Cardiac ventricle fibroblast (primary cell): ENCODE data around the gene OTUD3. TPM values are rescaled to one million over a fixed set of nuclear protein-coding genes. Genes with fewer than 3 reads are reported as not detected.

ENCODE experiments used
- total RNA-seq: library from RNA; depleted of rRNA; stranded (reverse); fragments of >200 nt; gene quantifications from 2 replicates; pipeline ENCODE4 v1.2.3, GENCODE V29; 2015

The OTUD3 gene, protein sequence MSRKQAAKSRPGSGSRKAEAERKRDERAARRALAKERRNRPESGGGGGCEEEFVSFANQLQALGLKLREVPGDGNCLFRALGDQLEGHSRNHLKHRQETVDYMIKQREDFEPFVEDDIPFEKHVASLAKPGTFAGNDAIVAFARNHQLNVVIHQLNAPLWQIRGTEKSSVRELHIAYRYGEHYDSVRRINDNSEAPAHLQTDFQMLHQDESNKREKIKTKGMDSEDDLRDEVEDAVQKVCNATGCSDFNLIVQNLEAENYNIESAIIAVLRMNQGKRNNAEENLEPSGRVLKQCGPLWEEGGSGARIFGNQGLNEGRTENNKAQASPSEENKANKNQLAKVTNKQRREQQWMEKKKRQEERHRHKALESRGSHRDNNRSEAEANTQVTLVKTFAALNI
- 1.9 and 4.8 TPM in 2 replicates for total RNA-seq

GRCh38 chr1:19882111-19883071 is at the start of gene OTUD3:
OTUD3 (plus strand) TSS chr1:19882395; CDS start chr1:19882514, 119 bp downstream.

DNA sequence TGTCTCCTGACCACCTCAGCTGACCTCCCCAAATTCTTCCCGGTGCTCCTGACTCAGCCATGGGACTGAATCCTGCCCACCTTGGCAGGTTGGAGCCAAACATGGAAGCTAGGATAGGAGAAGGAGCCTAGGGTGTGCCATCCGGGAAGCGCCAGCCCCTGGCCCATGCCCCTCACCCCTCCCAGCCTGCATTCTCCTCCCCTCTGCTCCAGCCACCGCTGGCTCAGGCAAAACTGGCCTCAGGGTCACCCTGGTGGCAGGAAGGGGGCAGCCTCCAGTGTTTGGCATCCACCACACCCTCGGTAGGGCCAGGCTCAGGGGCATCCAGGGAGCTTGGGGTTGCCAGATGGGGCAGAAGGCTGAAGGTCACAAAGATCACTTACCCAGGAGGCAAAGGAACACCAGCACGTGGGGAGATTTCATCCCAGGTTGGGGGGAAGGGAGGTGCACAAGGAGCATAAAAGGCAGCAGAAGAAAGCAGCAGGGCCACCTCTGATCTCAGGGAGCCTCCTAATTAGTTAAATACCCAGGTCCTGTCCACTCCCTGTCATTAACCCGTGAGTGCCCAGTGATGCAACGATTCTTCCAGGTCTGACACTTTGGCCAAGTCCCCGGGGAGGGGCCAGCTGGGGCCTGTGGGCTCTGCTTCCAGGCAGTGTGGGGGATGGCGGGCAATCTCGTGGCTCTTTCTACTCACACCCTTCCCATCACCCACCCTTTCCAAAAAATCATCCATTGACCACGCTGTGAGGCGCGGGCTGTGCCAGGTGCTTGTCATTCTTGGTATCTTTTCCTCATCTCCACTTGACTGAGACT is 41.1 kb downstream of the OTUD3 start, which contains the start of gene PLA2G2E:
Gene PLA2G2E (minus strand): TSS at position 481 of the 816 bp plus-strand sequence. CDS start 58 bp downstream, at position 423.

Other genes starting within 250 kb of the OTUD3 start
- gene NBL1, start 238.1 kb upstream of the OTUD3 start, total RNA-seq: 98.7 and 113 TPM in 2 replicates
- not detected in 2 replicates for gene HTR6, start 217.5 kb upstream of the OTUD3 start, total RNA-seq
- gene TMCO4, start 82.5 kb upstream of the OTUD3 start, total RNA-seq: 12.0 and 16.8 TPM in 2 replicates
- gene RNF186, start 67.1 kb upstream of the OTUD3 start, total RNA-seq: not detected in 2 replicates
- gene PLA2G2E, start 41.2 kb downstream of the OTUD3 start, total RNA-seq: not detected in 2 replicates
- 4.4 and 8.4 TPM in 2 replicates for gene PLA2G2A, start 97.2 kb downstream of the OTUD3 start, total RNA-seq
- gene PLA2G5, start 187.8 kb downstream of the OTUD3 start, total RNA-seq: 6.5 and 10.0 TPM in 2 replicates
- not detected in 2 replicates for gene PLA2G2D, start 237.1 kb downstream of the OTUD3 start, total RNA-seq